Measurements from ENCODE around the gene MARCHF5.
"Not testable (repeated sequence)": the region's sequence is repeated elsewhere in the genome, so short reads cannot be mapped to it uniquely, and the experiment has no call there.

The MARCHF5 gene

GRCh38 chr10:92393173-92393572 lies 102.2 kb downstream of the MARCHF5 start:
- not testable (repeated sequence) for DNase-seq

DNA sequence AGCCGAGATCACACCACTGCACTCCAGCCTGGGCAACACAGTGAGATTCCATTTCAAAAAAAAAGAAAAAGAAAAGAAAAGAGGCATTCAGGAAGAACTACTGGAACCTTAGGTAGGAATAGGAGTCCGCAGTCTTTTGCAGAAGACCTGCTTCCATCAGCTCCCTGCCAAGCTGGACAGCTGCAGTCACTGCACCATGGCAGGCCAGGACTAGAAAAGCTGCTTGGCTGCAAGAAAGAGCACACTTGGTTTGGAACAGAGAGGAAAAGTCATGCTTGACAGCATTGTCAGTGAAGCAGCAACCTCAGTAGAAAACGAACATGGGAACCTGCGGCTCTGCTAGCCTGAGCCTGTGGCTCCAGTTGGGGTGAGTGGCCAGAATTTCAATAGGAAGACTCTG lies 104.3 kb downstream of the MARCHF5 start:
- DNase-seq = no peak

- DNase-seq = not testable (repeated sequence)
These were observed 111.3 kb downstream of the MARCHF5 start for GRCh38 chr10:92402234-92402633.
